SK-N-SH (cell line): Measurements from ENCODE around the gene TRIM28. TPM values are rescaled to one million over a fixed set of nuclear protein-coding genes. Genes with fewer than 3 reads are reported as not detected.

Source experiments
- CTCF ChIA-PET: fragments of 300-600, 350-600 bp; formaldehyde crosslinking; extraction: SDS; loops from one replicate; lab custom pipeline; 2021; lab: Yijun Ruan, JAX
- POLR2A ChIA-PET: fragments of 350-600 bp; sonication (Branson Sonifier 250); formaldehyde crosslinking; extraction: SDS; loops from one replicate; lab custom pipeline; 2020; ENCODE audit warnings: antibody characterized with exemption, inconsistent platforms; lab: Yijun Ruan, JAX
- DNase-seq: peaks from one replicate; pipeline ENCODE4 v3.0.0; 2012
- H2AFZ ChIP-seq: fragments of 200-600 bp; sonication (generic); 2 replicates; pipeline ENCODE4 v1.8.1; 2016; ENCODE audit warnings: antibody characterized with exemption, mild to moderate bottlenecking, low read depth
- H3F3A ChIP-seq: fragments of 200-600 bp; sonication (generic); replicated peaks from 2 replicates; pipeline ENCODE3; 2016; ENCODE audit warnings: antibody characterized with exemption, mild to moderate bottlenecking; ENCODE audit not compliant: insufficient read depth
- H3K27ac ChIP-seq, 2 experiments: fragments of 200-500 bp in 1 of 2; fragments of 200-600 bp in 1 of 2; sonication (Bioruptor generic) in 1 of 2; sonication (generic), shearing (Covaris generic) in 1 of 2; 2 replicates each; pipeline versions ENCODE4 v1.5.1 to v1.6.1; 2014 to 2016; ENCODE audit warnings: low read depth in 2 of 2, inconsistent platforms in 1 of 2, low read length in 1 of 2, mild to moderate bottlenecking in 1 of 2, mixed read lengths in 1 of 2
- H3K27me3 ChIP-seq: fragments of 200-600 bp; sonication (generic), shearing (Covaris generic); 2 replicates; pipeline ENCODE4 v1.6.1; 2016; ENCODE audit warnings: mixed run types; ENCODE audit not compliant: insufficient read depth
- H3K36me3 ChIP-seq, 2 experiments: fragments of 200-500 bp in 1 of 2; fragments of 200-600 bp in 1 of 2; sonication (Bioruptor generic) in 1 of 2; sonication (generic) in 1 of 2; replicated peaks in 1 of 2; 2 replicates each; pipeline versions ENCODE3 to v1.5.1; 2014 to 2016; ENCODE audit warnings: low read length in 1 of 2, mild to moderate bottlenecking in 1 of 2; ENCODE audit not compliant: insufficient read depth in 2 of 2, control insufficient read depth in 1 of 2
- H3K4me1 ChIP-seq, 2 experiments: fragments of 200-500 bp in 1 of 2; fragments of 200-600 bp in 1 of 2; sonication (Bioruptor generic) in 1 of 2; sonication (generic), shearing (Covaris generic) in 1 of 2; 2 replicates each; pipeline versions ENCODE4 v1.5.1 to v1.6.1; 2014 to 2016; ENCODE audit warnings: low read depth in 1 of 2, low read length in 1 of 2, mixed run types in 1 of 2; ENCODE audit not compliant: insufficient read depth in 2 of 2, control insufficient read depth in 1 of 2
- H3K4me2 ChIP-seq: fragments of 200-600 bp; sonication (generic), shearing (Covaris generic); 2 replicates; pipeline ENCODE4 v1.6.1; 2017; ENCODE audit warnings: mixed run types
- H3K4me3 ChIP-seq, 2 experiments: fragments of 200-500 bp in 1 of 2; fragments of 200-600 bp in 1 of 2; sonication (Bioruptor generic) in 1 of 2; sonication (generic), shearing (Covaris generic) in 1 of 2; 2 replicates each; pipeline versions ENCODE4 v1.5.1 to v1.8.1; 2014 to 2016; ENCODE audit warnings: low read depth in 2 of 2, inconsistent platforms in 1 of 2, low read length in 1 of 2, mild to moderate bottlenecking in 1 of 2, mixed read lengths in 1 of 2, moderate library complexity in 1 of 2
- H3K79me2 ChIP-seq: fragments of 200-600 bp; sonication (generic); 2 replicates; pipeline ENCODE4 v1.8.1; 2017; ENCODE audit warnings: mild to moderate bottlenecking; ENCODE audit not compliant: insufficient read depth
- H3K9ac ChIP-seq: fragments of 200-600 bp; sonication (generic); 2 replicates; pipeline ENCODE4 v1.6.1; 2017; ENCODE audit warnings: mixed run types
- H3K9me2 ChIP-seq: fragments of 200-600 bp; sonication (generic); 2 replicates; pipeline ENCODE4 v1.6.1; 2017; ENCODE audit warnings: mixed run types
- H3K9me3 ChIP-seq: fragments of 200-600 bp; sonication (generic); 2 replicates; pipeline ENCODE4 v1.6.1; 2017; ENCODE audit warnings: mixed run types, mild to moderate bottlenecking, moderate library complexity
- H4K20me1 ChIP-seq: fragments of 200-600 bp; sonication (generic); 2 replicates; pipeline ENCODE4 v1.6.1; 2017; ENCODE audit warnings: mild to moderate bottlenecking, mixed run types; ENCODE audit not compliant: insufficient read depth
- EZH2phosphoT487 ChIP-seq: fragments of 200-600 bp; sonication (generic); IDR thresholded peaks from 2 replicates; pipeline ENCODE4 v1.6.1; 2017; ENCODE audit warnings: low read depth, mixed run types, mild to moderate bottlenecking, antibody characterized with exemption, moderate library complexity, borderline replicate concordance
- FOSL2 ChIP-seq: IDR thresholded peaks from 2 replicates; pipeline ENCODE4 v1.4.0; 2012; ENCODE audit warnings: low read depth, mild to moderate bottlenecking, moderate library complexity, borderline replicate concordance
- FOXJ3 ChIP-seq: sonication (generic); formaldehyde crosslinking; IDR thresholded peaks from 2 replicates; pipeline ENCODE4 v1.5.1; 2020; ENCODE audit warnings: mild to moderate bottlenecking, missing genetic modification reagents
- FOXM1 ChIP-seq: IDR thresholded peaks from 2 replicates; pipeline ENCODE4 v1.4.0; 2012; ENCODE audit warnings: low read depth, mild to moderate bottlenecking
- GABPA ChIP-seq: IDR thresholded peaks from 2 replicates; pipeline ENCODE4 v1.4.0; 2012; ENCODE audit warnings: low read depth, mild to moderate bottlenecking
- NFIC ChIP-seq: IDR thresholded peaks from 2 replicates; pipeline ENCODE4 v1.4.0; 2012; ENCODE audit warnings: borderline replicate concordance
- POLR2AphosphoS5 ChIP-seq: IDR thresholded peaks from 2 replicates; pipeline ENCODE4 v1.6.1; 2012; ENCODE audit warnings: low read depth, low read length
- RAD21 ChIP-seq: IDR thresholded peaks from 2 replicates; pipeline ENCODE4 v1.6.1; 2012; ENCODE audit warnings: mild to moderate bottlenecking, low read length
- RFX5 ChIP-seq: IDR thresholded peaks from 2 replicates; pipeline ENCODE4 v1.6.1; 2012; ENCODE audit warnings: mild to moderate bottlenecking, improper control_type of control experiment, low read length
- TAF1 ChIP-seq: IDR thresholded peaks from 2 replicates; pipeline ENCODE4 v1.6.1; 2012; ENCODE audit warnings: low read depth, mild to moderate bottlenecking, low read length, moderate library complexity, borderline replicate concordance
- YY1 ChIP-seq: IDR thresholded peaks from 2 replicates; pipeline ENCODE4 v1.4.0; 2012; ENCODE audit warnings: low read depth, mild to moderate bottlenecking
- WGBS: methylation state at CpG from one replicate; pipeline ENCODE4 v1.1.6; 2017; ENCODE audit warnings: low lambda C conversion rate; 5-methylcytosine and 5-hydroxymethylcytosine counted together
- polyA plus RNA-seq, 3 experiments: library from polyadenylated mRNA; depleted of rRNA; stranded (reverse); fragments of >200 nt; gene quantifications; 2 replicates each; pipeline ENCODE4 v1.2.3, GENCODE V29; 2012
- TF ChIP-seq, protein P1 (sequence below): IDR thresholded peaks from 2 replicates; pipeline ENCODE4 v1.4.0; 2012; ENCODE audit warnings: low read depth, borderline replicate concordance
- TF ChIP-seq, protein P2 (sequence below): IDR thresholded peaks from 2 replicates; pipeline ENCODE4 v1.6.1; 2012; ENCODE audit warnings: mild to moderate bottlenecking, low read depth, low read length, moderate library complexity

The TRIM28 gene
- polyA plus RNA-seq, 1 of the 3 experiments (the other 2 are of a cell fraction), result 594 TPM

DNA sequence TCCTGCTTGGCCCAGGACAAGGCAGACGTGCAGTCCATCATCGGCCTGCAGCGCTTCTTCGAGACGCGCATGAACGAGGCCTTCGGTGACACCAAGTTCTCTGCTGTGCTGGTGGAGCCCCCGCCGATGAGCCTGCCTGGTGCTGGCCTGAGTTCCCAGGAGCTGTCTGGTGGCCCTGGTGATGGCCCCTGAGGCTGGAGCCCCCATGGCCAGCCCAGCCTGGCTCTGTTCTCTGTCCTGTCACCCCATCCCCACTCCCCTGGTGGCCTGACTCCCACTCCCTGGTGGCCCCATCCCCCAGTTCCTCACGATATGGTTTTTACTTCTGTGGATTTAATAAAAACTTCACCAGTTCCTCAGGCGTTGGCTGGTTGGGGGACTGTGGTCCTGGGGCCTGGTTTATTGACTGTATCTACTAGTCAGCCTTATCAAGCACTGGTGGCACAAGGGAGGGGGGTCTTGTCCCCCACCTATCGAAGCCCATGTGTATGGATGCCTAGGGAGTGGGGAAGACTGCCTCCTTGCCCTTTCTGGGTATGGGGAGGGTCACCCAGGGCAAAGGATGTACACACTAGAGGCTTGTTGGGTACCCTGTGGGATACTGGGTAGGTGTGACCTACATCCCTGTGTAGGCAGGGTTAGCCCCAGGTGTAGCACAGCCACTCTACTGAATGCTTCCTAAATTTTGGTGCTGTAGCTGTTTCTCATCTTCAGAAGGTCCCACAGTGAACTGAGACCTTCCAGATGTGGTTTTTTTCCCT is 6.7 kb downstream of the TRIM28 start:
- no peak overlapping the region; a peak in 1 of 4 replicates for H3K27ac ChIP-seq
- no peak overlapping the region for H2AFZ ChIP-seq
- no peak overlapping the region for H3K4me3 ChIP-seq
- H3K4me2 ChIP-seq, result no peak overlapping the region
- peaks cover 50 to 73% of the 10 kb centered on the region in 2 experiments for H3K36me3 ChIP-seq
- H3K4me1 ChIP-seq, result peaks cover 18 to 36% of the 10 kb centered on the region in 2 experiments; a peak in 3 of 4 replicates
- no peak overlapping the region for H3K9ac ChIP-seq
- H3F3A ChIP-seq, result peaks cover 56% of the 10 kb centered on the region
- CTCF ChIA-PET, result interaction anchor here (9.1 kb wide), 1 partner anchor 31 kb away, joined by 81 read pairs; the partner anchor contains the start of gene ZBTB45
- TF ChIP-seq YY1 (no peak), EZH2phosphoT487 (no peak), FOXM1 (no peak), POLR2AphosphoS5 (no peak; the same call in 1 of the 2 replicates), FOSL2 (no peak), TAF1 (no peak)
- TF ChIP-seq, all 33 proteins: peak for 0
- 87% methylated on average over 9 of the region's 13 CpGs for WGBS
- POLR2A ChIA-PET, result interaction anchor here (1.0 kb wide), 1 partner anchor 11 kb away, joined by 3 read pairs; no protein-coding TSS in a partner anchor
- Histone ChIP-seq H3K9me3 (no peaks in the 10 kb centered on the region), H4K20me1 (peaks cover 47% of the 10 kb centered on the region), H3K79me2 (peaks cover 63% of the 10 kb centered on the region), H3K9me2 (no peaks in the 10 kb centered on the region), H3K27me3 (no peaks in the 10 kb centered on the region)
- DNase-seq, result no peak

DNA sequence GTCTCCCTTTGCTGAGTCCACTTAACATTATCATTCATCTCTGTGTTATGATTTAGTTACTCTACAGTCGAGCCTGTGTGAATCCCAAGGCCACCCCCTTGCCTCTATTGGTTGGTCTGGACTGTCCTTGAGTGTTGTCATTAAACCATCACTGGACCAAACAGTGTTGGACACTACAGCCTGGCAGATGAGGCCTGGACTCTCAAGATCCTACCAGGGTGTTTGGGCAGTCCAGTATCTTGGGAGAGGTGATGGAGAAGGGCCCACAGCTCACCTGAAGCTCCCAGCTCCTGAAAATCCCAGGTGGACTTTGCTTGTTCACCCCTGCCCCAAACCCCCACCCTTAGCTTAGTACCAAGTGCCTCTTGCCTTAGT is 7.2 kb downstream of the TRIM28 start:
- Histone ChIP-seq H2AFZ (no peak overlapping the region), H3K9me3 (no peaks in the 10 kb centered on the region), H3K27me3 (no peaks in the 10 kb centered on the region), H3K4me1 (peaks cover 20 to 36% of the 10 kb centered on the region in 2 experiments; a peak in 3 of 4 replicates), H3K9me2 (no peaks in the 10 kb centered on the region), H3K4me2 (no peak overlapping the region), H3K9ac (no peak overlapping the region), H4K20me1 (peaks cover 41% of the 10 kb centered on the region), H3K79me2 (peaks cover 63% of the 10 kb centered on the region), H3F3A (peaks cover 61% of the 10 kb centered on the region), H3K4me3 (no peak overlapping the region), H3K27ac (no peak overlapping the region; a peak in 1 of 4 replicates), H3K36me3 (peaks cover 52 to 74% of the 10 kb centered on the region in 2 experiments)
- no peak for DNase-seq
- ChIA-PET POLR2A (interaction anchor here (1.0 to 1.2 kb wide), 2 partner anchors 10 to 37 kb away, joined by 3 read pairs; no protein-coding TSS in a partner anchor), CTCF (interaction anchor here (9.1 kb wide), 1 partner anchor 32 kb away, joined by 81 read pairs; the partner anchor contains the start of gene ZBTB45)
- WGBS, result 62% methylated on average over 1 of the region's 1 CpG
- TF ChIP-seq FOXM1 (no peak), NFIC (no peak), FOSL2 (no peak), RAD21 (no peak), FOXJ3 (CRISPR knock-in tag) (no peak), GABPA (no peak), RFX5 (no peak)
- TF ChIP-seq, protein P1, sequence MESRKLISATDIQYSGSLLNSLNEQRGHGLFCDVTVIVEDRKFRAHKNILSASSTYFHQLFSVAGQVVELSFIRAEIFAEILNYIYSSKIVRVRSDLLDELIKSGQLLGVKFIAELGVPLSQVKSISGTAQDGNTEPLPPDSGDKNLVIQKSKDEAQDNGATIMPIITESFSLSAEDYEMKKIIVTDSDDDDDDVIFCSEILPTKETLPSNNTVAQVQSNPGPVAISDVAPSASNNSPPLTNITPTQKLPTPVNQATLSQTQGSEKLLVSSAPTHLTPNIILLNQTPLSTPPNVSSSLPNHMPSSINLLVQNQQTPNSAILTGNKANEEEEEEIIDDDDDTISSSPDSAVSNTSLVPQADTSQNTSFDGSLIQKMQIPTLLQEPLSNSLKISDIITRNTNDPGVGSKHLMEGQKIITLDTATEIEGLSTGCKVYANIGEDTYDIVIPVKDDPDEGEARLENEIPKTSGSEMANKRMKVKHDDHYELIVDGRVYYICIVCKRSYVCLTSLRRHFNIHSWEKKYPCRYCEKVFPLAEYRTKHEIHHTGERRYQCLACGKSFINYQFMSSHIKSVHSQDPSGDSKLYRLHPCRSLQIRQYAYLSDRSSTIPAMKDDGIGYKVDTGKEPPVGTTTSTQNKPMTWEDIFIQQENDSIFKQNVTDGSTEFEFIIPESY, result no peak
- TF ChIP-seq, protein P2, sequence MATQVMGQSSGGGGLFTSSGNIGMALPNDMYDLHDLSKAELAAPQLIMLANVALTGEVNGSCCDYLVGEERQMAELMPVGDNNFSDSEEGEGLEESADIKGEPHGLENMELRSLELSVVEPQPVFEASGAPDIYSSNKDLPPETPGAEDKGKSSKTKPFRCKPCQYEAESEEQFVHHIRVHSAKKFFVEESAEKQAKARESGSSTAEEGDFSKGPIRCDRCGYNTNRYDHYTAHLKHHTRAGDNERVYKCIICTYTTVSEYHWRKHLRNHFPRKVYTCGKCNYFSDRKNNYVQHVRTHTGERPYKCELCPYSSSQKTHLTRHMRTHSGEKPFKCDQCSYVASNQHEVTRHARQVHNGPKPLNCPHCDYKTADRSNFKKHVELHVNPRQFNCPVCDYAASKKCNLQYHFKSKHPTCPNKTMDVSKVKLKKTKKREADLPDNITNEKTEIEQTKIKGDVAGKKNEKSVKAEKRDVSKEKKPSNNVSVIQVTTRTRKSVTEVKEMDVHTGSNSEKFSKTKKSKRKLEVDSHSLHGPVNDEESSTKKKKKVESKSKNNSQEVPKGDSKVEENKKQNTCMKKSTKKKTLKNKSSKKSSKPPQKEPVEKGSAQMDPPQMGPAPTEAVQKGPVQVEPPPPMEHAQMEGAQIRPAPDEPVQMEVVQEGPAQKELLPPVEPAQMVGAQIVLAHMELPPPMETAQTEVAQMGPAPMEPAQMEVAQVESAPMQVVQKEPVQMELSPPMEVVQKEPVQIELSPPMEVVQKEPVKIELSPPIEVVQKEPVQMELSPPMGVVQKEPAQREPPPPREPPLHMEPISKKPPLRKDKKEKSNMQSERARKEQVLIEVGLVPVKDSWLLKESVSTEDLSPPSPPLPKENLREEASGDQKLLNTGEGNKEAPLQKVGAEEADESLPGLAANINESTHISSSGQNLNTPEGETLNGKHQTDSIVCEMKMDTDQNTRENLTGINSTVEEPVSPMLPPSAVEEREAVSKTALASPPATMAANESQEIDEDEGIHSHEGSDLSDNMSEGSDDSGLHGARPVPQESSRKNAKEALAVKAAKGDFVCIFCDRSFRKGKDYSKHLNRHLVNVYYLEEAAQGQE, result no peak
